CD4-positive, CD25-positive, alpha-beta regulatory T cell (primary cell): ENCODE data around the gene DOCK11. TPM values are rescaled to one million over a fixed set of nuclear protein-coding genes. Genes with fewer than 3 reads are reported as not detected.
"Not testable (repeated sequence)": the region's sequence is repeated elsewhere in the genome, so short reads cannot be mapped to it uniquely, and the experiment has no call there.

Source experiments
- ATAC-seq, 2 donors: fragments of 150-1000 bp; cut with Tn5 transposase; one replicate each; pipeline ENCODE4 v1.10.0; 2021; ENCODE audit warnings: low read depth in 2 of 2, moderate number of reproducible peaks in 2 of 2, moderate library complexity in 1 of 2
- DNase-seq, 3 donors: peaks; one replicate each; pipeline versions ENCODE4 v3.0.0 to v3.0.0-alpha.2; 2012 to 2022; ENCODE audit warnings: mixed read lengths in 1 of 3
- H3K27ac ChIP-seq: one replicate; pipeline ENCODE4 v1.7.0; 2013; ENCODE audit warnings: mild to moderate bottlenecking, low read length; ENCODE audit not compliant: insufficient read depth, poor library complexity, severe bottlenecking
- H3K27me3 ChIP-seq: one replicate; pipeline ENCODE4 v1.7.0; 2013; ENCODE audit warnings: low read length; ENCODE audit not compliant: control insufficient read depth, insufficient read depth
- H3K36me3 ChIP-seq: one replicate; pipeline ENCODE4 v1.7.0; 2013; ENCODE audit warnings: mild to moderate bottlenecking, low read length, moderate library complexity; ENCODE audit not compliant: control insufficient read depth, insufficient read depth
- H3K4me1 ChIP-seq: 2 replicates; pipeline ENCODE4 v1.7.0; 2013; ENCODE audit warnings: mild to moderate bottlenecking, low read length; ENCODE audit not compliant: insufficient read depth, control insufficient read depth, poor library complexity, severe bottlenecking
- H3K4me3 ChIP-seq: one replicate; pipeline ENCODE4 v1.7.0; 2013; ENCODE audit warnings: low read depth, mild to moderate bottlenecking, low read length, moderate library complexity
- H3K9me3 ChIP-seq, 2 experiments: 1 replicate in 1 of 2; 2 replicates in 1 of 2; pipeline ENCODE4 v1.7.0; 2013; ENCODE audit warnings: low read length in 2 of 2, mild to moderate bottlenecking in 1 of 2, moderate library complexity in 1 of 2; ENCODE audit not compliant: control insufficient read depth in 2 of 2
- H3K27ac Mint-ChIP-seq, 3 donors: one replicate each; pipeline ENCODE4 v1.8.0; 2020 to 2022; ENCODE audit warnings: mild to moderate bottlenecking in 3 of 3, mixed read lengths in 3 of 3, moderate library complexity in 2 of 3
- H3K27me3 Mint-ChIP-seq: one replicate; pipeline ENCODE4 v1.8.0; 2022; ENCODE audit warnings: mild to moderate bottlenecking, mixed read lengths
- H3K36me3 Mint-ChIP-seq: one replicate; pipeline ENCODE4 v1.8.0; 2020; ENCODE audit warnings: mixed read lengths
- H3K4me1 Mint-ChIP-seq, 4 donors: one replicate each; pipeline ENCODE4 v1.8.0; 2020 to 2022; ENCODE audit warnings: mixed read lengths in 4 of 4, mild to moderate bottlenecking in 1 of 4
- H3K4me3 Mint-ChIP-seq, 4 donors: one replicate each; pipeline ENCODE4 v1.8.0; 2020 to 2022; ENCODE audit warnings: mild to moderate bottlenecking in 4 of 4, mixed read lengths in 4 of 4, moderate library complexity in 3 of 4
- H3K9me3 Mint-ChIP-seq, 7 donors: one replicate each; pipeline ENCODE4 v1.8.0; 2020 to 2022; ENCODE audit warnings: mixed read lengths in 7 of 7, mild to moderate bottlenecking in 3 of 7, moderate library complexity in 2 of 7
- polyA plus RNA-seq, 4 donors: library from polyadenylated mRNA; unstranded; fragments of 300-500 nt; fragmentation: Illumina TruSeq; gene quantifications; one replicate each; pipeline ENCODE4 v1.2.3, GENCODE V29; 2021
- total RNA-seq: library from RNA; stranded (reverse); gene quantifications from one replicate; pipeline ENCODE4 v1.2.3, GENCODE V29; 2022

DOCK11 gene
- total and polyA plus RNA-seq, 5 donors from 2014 or later: 26.5 to 126 (median 35.2) TPM

- Mint-ChIP-seq H3K27me3 (no peaks in the 10 kb centered on the region), H3K4me1 (no peaks in the 10 kb centered on the region), H3K9me3 (peaks cover 0 to 4% (median 0%) of the 10 kb centered on the region in 7 donors), H3K4me3 (no peak overlapping the region), H3K36me3 (peaks cover 8% of the 10 kb centered on the region), H3K27ac (no peak overlapping the region)
- Histone ChIP-seq H3K27me3 (no peaks in the 10 kb centered on the region), H3K36me3 (peaks cover 73% of the 10 kb centered on the region), H3K4me3 (no peak overlapping the region), H3K4me1 (no peaks in the 10 kb centered on the region), H3K9me3 (no peaks in the 10 kb centered on the region), H3K27ac (no peak overlapping the region)
- no peak for DNase-seq
- no peak for ATAC-seq
Measured at GRCh38 chrX:118579417-118579816, 83.8 kb downstream of the DOCK11 start.

GRCh38 chrX:118582926-118583325 is 87.3 kb downstream of the DOCK11 start:
- not testable (repeated sequence) for H3K4me1 Mint-ChIP-seq, H3K4me1 ChIP-seq, H3K4me3 Mint-ChIP-seq, H3K27ac ChIP-seq, H3K9me3 Mint-ChIP-seq, H3K9me3 ChIP-seq, ATAC-seq, H3K27me3 Mint-ChIP-seq, DNase-seq, H3K4me3 ChIP-seq, H3K27me3 ChIP-seq
- Mint-ChIP-seq H3K27ac (peak overlapping the region in 1 of 3 donors; percentile 66), H3K36me3 (peaks cover 24% of the 10 kb centered on the region)
- H3K36me3 ChIP-seq: peaks cover 81% of the 10 kb centered on the region

- Mint-ChIP-seq H3K27me3 (no peaks in the 10 kb centered on the region), H3K27ac (peak overlapping the region in 1 of 3 donors; percentile 60), H3K9me3 (peaks cover 0 to 4% (median 0%) of the 10 kb centered on the region in 7 donors), H3K4me1 (peaks cover 0 to 2% (median 0%) of the 10 kb centered on the region in 4 donors), H3K4me3 (no peak overlapping the region), H3K36me3 (peaks cover 28% of the 10 kb centered on the region)
- Histone ChIP-seq H3K27me3 (no peaks in the 10 kb centered on the region), H3K4me3 (no peak overlapping the region), H3K27ac (no peak overlapping the region), H3K9me3 (no peaks in the 10 kb centered on the region), H3K36me3 (peaks cover 81% of the 10 kb centered on the region), H3K4me1 (no peaks in the 10 kb centered on the region)
- DNase-seq: no peak
- no peak for ATAC-seq
Measured at GRCh38 chrX:118583781-118584180, 88.2 kb downstream of the DOCK11 start.

GRCh38 chrX:118585296-118585695 is 89.7 kb downstream of the DOCK11 start:
- H3K27me3 Mint-ChIP-seq: no peaks in the 10 kb centered on the region
- no peak overlapping the region for H3K4me3 Mint-ChIP-seq
- no peaks in the 10 kb centered on the region for H3K4me1 ChIP-seq
- peaks cover 0 to 2% (median 0%) of the 10 kb centered on the region in 4 donors for H3K4me1 Mint-ChIP-seq
- no peaks in the 10 kb centered on the region for H3K27me3 ChIP-seq
- peaks cover 24% of the 10 kb centered on the region for H3K36me3 Mint-ChIP-seq
- peaks cover 0 to 4% (median 0%) of the 10 kb centered on the region in 7 donors for H3K9me3 Mint-ChIP-seq
- no peak overlapping the region for H3K4me3 ChIP-seq
- peaks cover 83% of the 10 kb centered on the region for H3K36me3 ChIP-seq
- no peak for DNase-seq
- peak overlapping the region in 1 of 3 donors; percentile 5 for H3K27ac Mint-ChIP-seq
- no peaks in the 10 kb centered on the region for H3K9me3 ChIP-seq
- H3K27ac ChIP-seq: no peak overlapping the region
- no peak for ATAC-seq

GRCh38 chrX:118586206-118586605 is 90.6 kb downstream of the DOCK11 start:
- not testable (repeated sequence) for H3K4me3 ChIP-seq, H3K4me1 ChIP-seq, ATAC-seq, H3K4me1 Mint-ChIP-seq, DNase-seq, H3K27ac ChIP-seq, H3K27me3 Mint-ChIP-seq, H3K9me3 Mint-ChIP-seq, H3K9me3 ChIP-seq, H3K4me3 Mint-ChIP-seq, H3K27me3 ChIP-seq
- Mint-ChIP-seq H3K36me3 (peaks cover 32% of the 10 kb centered on the region), H3K27ac (peak overlapping the region in 2 of 3 donors; percentile 13 to 69)
- peaks cover 84% of the 10 kb centered on the region for H3K36me3 ChIP-seq

DNA sequence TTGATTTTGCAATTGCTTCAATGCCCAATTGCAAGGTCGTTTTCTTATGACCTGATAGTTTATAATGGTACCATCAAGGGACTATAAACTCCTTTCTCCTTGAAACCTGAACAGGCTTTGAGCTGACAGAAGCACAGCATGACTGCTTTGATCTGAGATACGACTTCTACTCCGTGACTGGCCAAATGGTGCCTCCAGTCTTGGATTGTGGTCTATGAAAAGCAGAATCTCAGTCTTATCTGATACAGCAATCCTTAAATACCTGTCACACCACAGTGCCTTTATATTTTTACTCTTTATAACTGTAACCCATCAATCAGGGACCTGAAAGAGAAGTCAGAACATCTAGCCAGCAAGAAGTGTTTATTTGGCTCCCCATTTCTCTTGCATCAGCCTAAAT is 93.1 kb downstream of the DOCK11 start:
- H3K36me3 Mint-ChIP-seq: peaks cover 35% of the 10 kb centered on the region

DNA sequence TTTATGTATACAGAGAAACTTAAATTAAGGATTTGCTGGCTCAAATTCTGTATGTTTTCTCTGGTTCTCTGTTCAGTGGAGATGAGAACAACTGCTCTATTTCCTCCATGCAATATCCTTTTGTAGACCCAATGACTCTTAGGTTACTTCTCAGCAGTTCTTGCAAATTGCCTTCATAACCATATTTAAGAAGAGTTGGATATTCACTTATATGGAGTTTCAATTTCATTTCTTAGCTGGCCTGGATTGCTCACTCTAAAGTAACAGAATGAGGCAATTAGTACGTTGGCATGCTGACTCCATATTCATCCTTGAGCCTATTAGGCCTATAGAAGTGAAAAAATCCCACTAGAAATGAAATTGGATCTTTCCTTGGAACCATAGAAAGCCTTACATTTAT is 93.6 kb downstream of the DOCK11 start:
- ATAC-seq (no peak), DNase-seq (no peak)
- H3K27me3 Mint-ChIP-seq: no peaks in the 10 kb centered on the region
- no peak overlapping the region for H3K27ac Mint-ChIP-seq
- Histone ChIP-seq H3K36me3 (peaks cover 86% of the 10 kb centered on the region), H3K9me3 (no peaks in the 10 kb centered on the region), H3K27ac (no peak overlapping the region), H3K4me3 (no peak overlapping the region), H3K27me3 (no peaks in the 10 kb centered on the region), H3K4me1 (no peaks in the 10 kb centered on the region)
- H3K36me3 Mint-ChIP-seq: peaks cover 36% of the 10 kb centered on the region
- H3K4me3 Mint-ChIP-seq: no peak overlapping the region
- no peaks in the 10 kb centered on the region for H3K9me3 Mint-ChIP-seq
- peaks cover 0 to 6% (median under 1%) of the 10 kb centered on the region in 4 donors for H3K4me1 Mint-ChIP-seq

More for the DNA sequence above, 93.1 kb downstream of the DOCK11 start:
- H3K27me3 ChIP-seq: no peaks in the 10 kb centered on the region
- H3K36me3 ChIP-seq: peaks cover 85% of the 10 kb centered on the region
- Mint-ChIP-seq H3K9me3 (no peaks in the 10 kb centered on the region), H3K4me1 (peaks cover 0 to 6% (median 0%) of the 10 kb centered on the region in 4 donors), H3K4me3 (no peak overlapping the region), H3K27me3 (no peaks in the 10 kb centered on the region), H3K27ac (no peak overlapping the region)
- no peak for ATAC-seq
- no peaks in the 10 kb centered on the region for H3K9me3 ChIP-seq
- H3K27ac ChIP-seq: no peak overlapping the region
- DNase-seq: no peak
- no peak overlapping the region for H3K4me3 ChIP-seq
- no peaks in the 10 kb centered on the region for H3K4me1 ChIP-seq

DNA sequence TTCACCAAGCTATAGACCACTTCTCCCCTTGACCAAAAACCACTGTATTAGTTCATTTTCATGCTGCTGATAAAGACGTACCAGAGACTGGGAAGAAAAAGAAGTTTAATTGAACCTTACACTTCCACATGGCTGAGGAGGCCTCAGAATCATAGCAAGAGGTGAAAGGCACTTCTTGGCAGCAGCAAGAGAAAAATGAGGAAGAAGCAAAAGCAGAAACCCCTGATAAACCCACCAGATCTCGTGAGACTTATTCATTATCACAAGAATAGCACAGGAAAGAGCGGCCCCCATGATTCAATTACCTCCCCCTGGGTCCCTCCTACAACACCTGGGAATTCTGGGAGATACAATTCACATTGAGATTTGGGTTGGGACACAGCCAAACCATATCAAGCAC is 97.8 kb downstream of the DOCK11 start:
- no peak overlapping the region for H3K4me3 Mint-ChIP-seq
- no peak overlapping the region for H3K4me3 ChIP-seq
- H3K4me1 Mint-ChIP-seq: peaks cover 0 to 6% (median 4%) of the 10 kb centered on the region in 4 donors
- DNase-seq: no peak
- no peak overlapping the region for H3K27ac Mint-ChIP-seq
- no peak overlapping the region for H3K27ac ChIP-seq
- ATAC-seq: no peak
- peaks cover 84% of the 10 kb centered on the region for H3K36me3 ChIP-seq
- H3K9me3 Mint-ChIP-seq: no peaks in the 10 kb centered on the region
- H3K9me3 ChIP-seq: no peaks in the 10 kb centered on the region
- no peaks in the 10 kb centered on the region for H3K27me3 Mint-ChIP-seq
- no peaks in the 10 kb centered on the region for H3K4me1 ChIP-seq
- H3K36me3 Mint-ChIP-seq: peaks cover 29% of the 10 kb centered on the region
- no peaks in the 10 kb centered on the region for H3K27me3 ChIP-seq
